HepG2 (cell line): ENCODE measurements around the gene SLC22A23. TPM values are rescaled to one million over a fixed set of nuclear protein-coding genes. Genes with fewer than 3 reads are reported as not detected.

Experiments
- ATAD3A ChIP-seq: sonication (generic); formaldehyde crosslinking; IDR thresholded peaks from 2 replicates; pipeline ENCODE4 v1.4.0; 2020; ENCODE audit warnings: missing genetic modification reagents
- ATF4 ChIP-seq, 2 experiments: fragments of 450-650 bp in 1 of 2; sonication (generic) in 1 of 2; formaldehyde crosslinking; IDR thresholded peaks; 2 replicates each; pipeline versions ENCODE4 v1.5.0 to v1.8.0; 2020 to 2022; ENCODE audit warnings: mild to moderate bottlenecking in 1 of 2, missing genetic modification reagents in 1 of 2
- ATM ChIP-seq: fragments of 450-650 bp; IDR thresholded peaks from 2 replicates; pipeline ENCODE4 v1.7.1; 2017; ENCODE audit warnings: mild to moderate bottlenecking, borderline replicate concordance
- CBX2 ChIP-seq, 2 experiments: fragments of 200-600 bp in 1 of 2; sonication (generic); formaldehyde crosslinking in 1 of 2; IDR thresholded peaks; 2 replicates each; pipeline versions ENCODE4 v1.7.0 to v1.8.1; 2018 to 2022; ENCODE audit warnings: low read depth in 2 of 2, low read length in 1 of 2, mild to moderate bottlenecking in 1 of 2, missing genetic modification reagents in 1 of 2
- GTF3A ChIP-seq: sonication (generic); formaldehyde crosslinking; conservative IDR thresholded peaks from 2 replicates; pipeline ENCODE4 v1.4.0; 2020; ENCODE audit warnings: mild to moderate bottlenecking, missing genetic modification reagents
- KAT8 ChIP-seq: IDR thresholded peaks from 2 replicates; pipeline ENCODE4 v1.6.1; 2016; ENCODE audit warnings: missing genetic modification reagents, missing compliant biosample characterization
- MAFF ChIP-seq: IDR thresholded peaks from 2 replicates; pipeline ENCODE4 v1.6.1; 2011; ENCODE audit warnings: low read depth, low read length, improper control_type of control experiment
- MAX ChIP-seq: IDR thresholded peaks from 2 replicates; pipeline ENCODE4 v1.6.1; 2012; ENCODE audit warnings: inconsistent platforms
- MLX ChIP-seq: IDR thresholded peaks from 2 replicates; pipeline ENCODE4 v1.6.1; 2016
- NFIB ChIP-seq: sonication (generic); formaldehyde crosslinking; IDR thresholded peaks from 2 replicates; pipeline ENCODE4 v1.9.0; 2021; ENCODE audit warnings: missing genetic modification reagents, mild to moderate bottlenecking, borderline replicate concordance
- NKX3-1 ChIP-seq: sonication (generic); formaldehyde crosslinking; IDR thresholded peaks from 2 replicates; pipeline ENCODE4 v1.5.0; 2020; ENCODE audit warnings: missing genetic modification reagents
- RNF2 ChIP-seq: fragments of 450-650 bp; conservative IDR thresholded peaks from 2 replicates; pipeline ENCODE4 v1.6.1; 2016; ENCODE audit warnings: low read depth
- SALL1 ChIP-seq: sonication (generic); formaldehyde crosslinking; IDR thresholded peaks from 2 replicates; pipeline ENCODE4 v1.8.0; 2022; ENCODE audit warnings: mild to moderate bottlenecking, missing genetic modification reagents
- SIX1 ChIP-seq: sonication (generic); formaldehyde crosslinking; IDR thresholded peaks from 2 replicates; pipeline ENCODE4 v1.4.0; 2020; ENCODE audit warnings: missing genetic modification reagents, borderline replicate concordance
- THAP9 ChIP-seq: sonication (generic); formaldehyde crosslinking; IDR thresholded peaks from 2 replicates; pipeline ENCODE4; 2020; ENCODE audit warnings: missing genetic modification reagents, mild to moderate bottlenecking, borderline replicate concordance
- ZNF160 ChIP-seq: sonication (generic); formaldehyde crosslinking; IDR thresholded peaks from 2 replicates; pipeline ENCODE4 v1.8.0; 2022; ENCODE audit warnings: mild to moderate bottlenecking, inconsistent platforms, missing genetic modification reagents
- ZNF503 ChIP-seq: sonication (generic); formaldehyde crosslinking; IDR thresholded peaks from 2 replicates; pipeline ENCODE4 v1.4.0; 2020; ENCODE audit warnings: missing genetic modification reagents
- ZNF598 ChIP-seq: sonication (generic); formaldehyde crosslinking; IDR thresholded peaks from 2 replicates; pipeline ENCODE4 v1.5.1; 2020; ENCODE audit warnings: mild to moderate bottlenecking, missing genetic modification reagents, borderline replicate concordance
- ZNF691 ChIP-seq: sonication (generic); formaldehyde crosslinking; IDR thresholded peaks from 2 replicates; pipeline ENCODE4 v1.4.0; 2020; ENCODE audit warnings: missing genetic modification reagents, low read depth, mild to moderate bottlenecking, borderline replicate concordance
- ZSCAN20 ChIP-seq: sonication (generic); formaldehyde crosslinking; IDR thresholded peaks from 2 replicates; pipeline ENCODE4 v1.4.0; 2020; ENCODE audit warnings: missing genetic modification reagents, mild to moderate bottlenecking, borderline replicate concordance
- polyA plus RNA-seq, 8 experiments: library from polyadenylated mRNA; depleted of rRNA in 3 of 8; stranded (reverse) in 7 of 8; unstranded in 1 of 8; fragments of >200 nt; fragmentation: Illumina TruSeq in 4 of 8; extraction: Trizol in 4 of 8; gene quantifications; 2 replicates each; pipeline versions ENCODE4 v1.2.1 to v1.2.3, GENCODE V29; 2011 to 2016; ENCODE audit warnings: low read depth in 4 of 8, missing spikeins in 1 of 8, mixed read lengths in 1 of 8; ENCODE audit not compliant: insufficient read depth in 1 of 8
- total RNA-seq, 5 experiments: library from RNA; depleted of rRNA; stranded (reverse); fragments of >200 nt; fragmentation: Illumina TruSeq; extraction: Trizol; gene quantifications; 2 replicates each; pipeline ENCODE4 v1.2.3, GENCODE V29; 2016; ENCODE audit warnings: low read depth in 1 of 5

SLC22A23 gene
- total and polyA plus RNA-seq, 2 of the 13 experiments (the other 11 are each of a cell fraction or from before 2014, with no cell fraction given): 11.8 to 17.5 TPM

GRCh38 chr6:3409699-3410384, 47.0 kb downstream of the SLC22A23 start (continued):
- TF ChIP-seq SIX1 (CRISPR knock-in tag) (peak; percentile 92), MLX (peak; percentile 95), ZSCAN20 (CRISPR knock-in tag) (no peak), GTF3A (no peak), RNF2 (peak; percentile 65; the same call in 1 of the 2 replicates), ZNF691 (CRISPR knock-in tag) (peak; percentile 85; the same call in 1 of the 2 replicates), ZNF598 (CRISPR knock-in tag) (peak; percentile 80), NFIB (no peak), THAP9 (CRISPR knock-in tag) (no peak), MAX (peak; percentile 87), ATF4 (CRISPR knock-in tag; IDR thresholded peaks at IDR 0.05) (peak in 1 of 2 experiments; percentile 93; a peak in 2 of 4 replicates), CBX2 (IDR thresholded peaks at IDR 0.05; ENCODE audit: low read depth, low read length) (no peak), CBX2 (CRISPR knock-in tag; IDR thresholded peaks at IDR 0.05; ENCODE audit: low read depth) (peak; percentile 88; the same call in 1 of the 2 replicates), ATAD3A (CRISPR knock-in tag) (no peak), ZNF160 (CRISPR knock-in tag) (peak; percentile 68; the same call in 1 of the 2 replicates), KAT8 (CRISPR knock-in tag) (peak; percentile 94), ATM (no peak), ZNF503 (CRISPR knock-in tag) (peak; percentile 99), MAFF (no peak), NKX3-1 (CRISPR knock-in tag) (peak; percentile 47; the same call in 1 of the 2 replicates), SALL1 (CRISPR knock-in tag) (peak; percentile 100)
